Inflammatory macrophage treated with lipopolysaccharide for 1 hour (primary cell): Measurements from ENCODE around the gene ZFPM1.
A peak's percentile ranks its signal among the peaks of the same experiment; 100 is the strongest.

Experiments
- DNase-seq, 2 donors: peaks; one replicate each; pipeline ENCODE4 v3.0.0-alpha.2; 2020 to 2022

ZFPM1 gene

GRCh38 chr16:88452482-88453216, 431 bp upstream of the ZFPM1 start:
- DNase-seq, result peak; percentile 92 to 99

- DNase-seq, result no peak
Measured at GRCh38 chr16:88453611-88454522, 787 bp downstream of the ZFPM1 start.

GRCh38 chr16:88454523-88454947, 1.5 kb downstream of the ZFPM1 start:
- DNase-seq, result no peak

GRCh38 chr16:88455610-88456355, 2.7 kb downstream of the ZFPM1 start:
- DNase-seq, result peak in 1 of 2 donors; percentile 56

- DNase-seq, result peak in 1 of 2 donors; percentile 23
Measured at GRCh38 chr16:88456356-88457292, 3.5 kb downstream of the ZFPM1 start.

GRCh38 chr16:88458039-88458772, 5.1 kb downstream of the ZFPM1 start:
- no peak for DNase-seq

- no peak for DNase-seq
Measured at GRCh38 chr16:88458773-88459235, 5.7 kb downstream of the ZFPM1 start.

GRCh38 chr16:88459366-88460073, 6.4 kb downstream of the ZFPM1 start:
- no peak for DNase-seq

GRCh38 chr16:88460496-88461330, 7.6 kb downstream of the ZFPM1 start:
- DNase-seq, result no peak

- DNase-seq, result no peak
Measured at GRCh38 chr16:88461331-88462269, 8.5 kb downstream of the ZFPM1 start.

GRCh38 chr16:88462396-88462795, 9.3 kb downstream of the ZFPM1 start:
- no peak for DNase-seq

- DNase-seq, result no peak
Measured at GRCh38 chr16:88463411-88463810, 10.3 kb downstream of the ZFPM1 start.

- no peak for DNase-seq
Measured at GRCh38 chr16:88464447-88465318, 11.6 kb downstream of the ZFPM1 start.

GRCh38 chr16:88465387-88465983, 12.4 kb downstream of the ZFPM1 start:
- DNase-seq, result no peak

- no peak for DNase-seq
Measured at GRCh38 chr16:88466175-88466862, 13.2 kb downstream of the ZFPM1 start.

GRCh38 chr16:88466949-88467348, 13.9 kb downstream of the ZFPM1 start:
- DNase-seq, result no peak
